Vagina (tissue), 2 donors: ENCODE results near the gene GLB1L2.

Source experiments
- CTCF ChIP-seq, 3 experiments: fragments of 450-650 bp in 2 of 3; fragments of 200-600 bp in 1 of 3; sonication (generic) in 1 of 3; IDR thresholded peaks; one replicate each; pipeline ENCODE4 v1.5.1; 2017 to 2019; ENCODE audit warnings: antibody characterized with exemption in 3 of 3, mild to moderate bottlenecking in 2 of 3, moderate library complexity in 2 of 3
- POLR2A ChIP-seq, 2 donors: fragments of 450-650 bp; IDR thresholded peaks; one replicate each; pipeline ENCODE4 v1.6.1; 2017; ENCODE audit warnings: antibody characterized with exemption in 2 of 2, mild to moderate bottlenecking in 2 of 2, moderate library complexity in 2 of 2

GRCh38 chr11:134338654-134339053 is 6.9 kb downstream of the GLB1L2 start:
- no peak for TF ChIP-seq POLR2A (IDR thresholded peaks at IDR 0.05)
- no peak for TF ChIP-seq CTCF (IDR thresholded peaks at IDR 0.05)
